HCEC 1CT (cell line): ENCODE results near the gene EML1.

Experiments
- DNase-seq: peaks from one replicate; pipeline ENCODE4 v3.0.0-alpha.2; 2017

EML1 gene

GRCh38 chr14:99807413-99808153, 14.4 kb downstream of the EML1 start:
- no peak for DNase-seq

GRCh38 chr14:99808154-99808505, 14.9 kb downstream of the EML1 start:
- DNase-seq: peak; percentile 25

- no peak for DNase-seq
Observed at GRCh38 chr14:99808515-99808914, 15.3 kb downstream of the EML1 start.

- DNase-seq: peak; percentile 75
Observed at GRCh38 chr14:99809360-99809759, 16.1 kb downstream of the EML1 start.

GRCh38 chr14:99809859-99810558, 16.8 kb downstream of the EML1 start:
- no peak for DNase-seq

- no peak for DNase-seq
Observed at GRCh38 chr14:99810559-99810874, 17.3 kb downstream of the EML1 start.

- DNase-seq: no peak
Observed at GRCh38 chr14:99812096-99812750, 19.0 kb downstream of the EML1 start.

- DNase-seq: no peak
Observed at GRCh38 chr14:99812892-99813291, 19.7 kb downstream of the EML1 start.

GRCh38 chr14:99815696-99816095, 22.5 kb downstream of the EML1 start:
- no peak for DNase-seq

- DNase-seq: no peak
Observed at GRCh38 chr14:99816217-99816616, 23.0 kb downstream of the EML1 start.

- no peak for DNase-seq
Observed at GRCh38 chr14:99816642-99817041, 23.4 kb downstream of the EML1 start.

GRCh38 chr14:99817331-99817730, 24.1 kb downstream of the EML1 start:
- no peak for DNase-seq

GRCh38 chr14:99818503-99819036, 25.4 kb downstream of the EML1 start:
- DNase-seq: no peak

- no peak for DNase-seq
Observed at GRCh38 chr14:99819514-99819913, 26.3 kb downstream of the EML1 start.

GRCh38 chr14:99820702-99821331, 27.6 kb downstream of the EML1 start:
- no peak for DNase-seq

- peak; percentile 80 for DNase-seq
Observed at GRCh38 chr14:99821519-99822508, 28.6 kb downstream of the EML1 start.

- DNase-seq: no peak
Observed at GRCh38 chr14:99822800-99823455, 29.7 kb downstream of the EML1 start.

- no peak for DNase-seq
Observed at GRCh38 chr14:99824776-99825175, 31.6 kb downstream of the EML1 start.

- DNase-seq: no peak
Observed at GRCh38 chr14:99829450-99829849, 36.2 kb downstream of the EML1 start.

GRCh38 chr14:99831303-99831702, 38.1 kb downstream of the EML1 start:
- DNase-seq: no peak

GRCh38 chr14:99831903-99832685, 38.9 kb downstream of the EML1 start:
- no peak for DNase-seq
